CD4-positive, alpha-beta T cell treated with Interleukin-10 for 1 hour (primary cell): ENCODE data around the gene CSPG4.
A peak's percentile ranks its signal among the peaks of the same experiment; 100 is the strongest.
"Not testable (repeated sequence)": the region's sequence is repeated elsewhere in the genome, so short reads cannot be mapped to it uniquely, and the experiment has no call there.

ENCODE experiments used
- DNase-seq: peaks from one replicate; pipeline ENCODE4 v3.0.0-alpha.2; 2020

The CSPG4 gene

GRCh38 chr15:75646112-75646943, 66.3 kb downstream of the CSPG4 start:
- DNase-seq = no peak

GRCh38 chr15:75644376-75644775, 68.3 kb downstream of the CSPG4 start:
- no peak for DNase-seq

GRCh38 chr15:75641603-75642002, 71.0 kb downstream of the CSPG4 start:
- DNase-seq = no peak

- DNase-seq = no peak
These were observed 71.5 kb downstream of the CSPG4 start for GRCh38 chr15:75641179-75641503.

GRCh38 chr15:75640483-75641178, 72.0 kb downstream of the CSPG4 start:
- DNase-seq = peak; percentile 73

GRCh38 chr15:75639709-75640482, 72.8 kb downstream of the CSPG4 start, which contains the start of gene IMP3:
TSS of gene IMP3 (minus strand) at chr15:75640224. CDS start at chr15:75640168, 56 bp downstream.
- peak; percentile 95 for DNase-seq

GRCh38 chr15:75639191-75639708, 73.4 kb downstream of the CSPG4 start:
- DNase-seq = no peak

- no peak for DNase-seq
These were observed 75.2 kb downstream of the CSPG4 start for GRCh38 chr15:75637245-75638009.

- no peak for DNase-seq
These were observed 76.6 kb downstream of the CSPG4 start for GRCh38 chr15:75636026-75636425.

GRCh38 chr15:75633922-75634321, 78.7 kb downstream of the CSPG4 start:
- not testable (repeated sequence) for DNase-seq

- DNase-seq = no peak
These were observed 80.7 kb downstream of the CSPG4 start for GRCh38 chr15:75631935-75632334.

- peak; percentile 93 for DNase-seq
These were observed 86.9 kb downstream of the CSPG4 start, which contains the start of gene SNUPN for GRCh38 chr15:75625542-75626347. TSS of gene SNUPN (minus strand) at chr15:75625725. CDS start at chr15:75621051, 4,674 bp downstream.
